ENCODE measurements around the gene ALDH2.
"Not testable (repeated sequence)": the region's sequence is repeated elsewhere in the genome, so short reads cannot be mapped to it uniquely, and the experiment has no call there.

Gene ALDH2

DNA sequence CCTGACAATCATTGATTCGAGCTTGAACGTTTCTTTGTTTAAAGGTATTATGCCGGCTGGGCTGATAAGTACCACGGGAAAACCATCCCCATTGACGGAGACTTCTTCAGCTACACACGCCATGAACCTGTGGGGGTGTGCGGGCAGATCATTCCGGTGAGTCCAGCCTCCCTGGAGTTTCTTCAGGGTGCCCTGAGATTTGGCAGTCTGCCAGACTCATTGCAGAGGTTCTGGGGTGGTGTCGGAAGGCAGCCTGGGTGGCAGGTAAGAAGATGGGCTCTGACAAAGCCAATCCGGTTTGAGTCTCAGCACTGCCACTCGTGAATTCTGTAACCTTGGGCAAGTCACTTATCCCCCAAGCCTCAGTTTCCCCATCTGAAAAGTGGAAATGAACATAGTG is 23.0 kb downstream of the ALDH2 start:
- DNase-seq (ENCODE audit: low read depth), result no peak

DNA sequence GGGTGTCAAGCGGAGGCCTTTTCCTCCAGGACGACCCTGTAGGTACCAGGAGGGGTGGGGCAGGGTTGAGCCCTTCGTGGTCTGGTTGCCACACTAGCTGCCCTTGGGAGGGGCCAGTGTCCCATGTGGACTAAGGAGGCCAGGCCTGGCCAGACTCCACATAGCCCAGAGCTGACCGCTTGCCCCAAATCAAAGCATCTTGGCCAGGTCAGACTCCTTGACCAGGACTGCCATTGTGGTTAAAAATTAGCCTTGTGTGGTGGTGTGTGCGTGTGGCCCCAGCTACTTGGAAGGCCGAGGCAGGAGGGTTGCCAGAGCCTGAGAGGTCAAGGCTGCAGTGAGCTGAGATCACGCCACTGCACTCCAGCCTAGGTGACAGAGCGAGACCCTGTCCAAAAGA is 24.8 kb downstream of the ALDH2 start:
- no peak for DNase-seq (ENCODE audit: low read depth)

DNA sequence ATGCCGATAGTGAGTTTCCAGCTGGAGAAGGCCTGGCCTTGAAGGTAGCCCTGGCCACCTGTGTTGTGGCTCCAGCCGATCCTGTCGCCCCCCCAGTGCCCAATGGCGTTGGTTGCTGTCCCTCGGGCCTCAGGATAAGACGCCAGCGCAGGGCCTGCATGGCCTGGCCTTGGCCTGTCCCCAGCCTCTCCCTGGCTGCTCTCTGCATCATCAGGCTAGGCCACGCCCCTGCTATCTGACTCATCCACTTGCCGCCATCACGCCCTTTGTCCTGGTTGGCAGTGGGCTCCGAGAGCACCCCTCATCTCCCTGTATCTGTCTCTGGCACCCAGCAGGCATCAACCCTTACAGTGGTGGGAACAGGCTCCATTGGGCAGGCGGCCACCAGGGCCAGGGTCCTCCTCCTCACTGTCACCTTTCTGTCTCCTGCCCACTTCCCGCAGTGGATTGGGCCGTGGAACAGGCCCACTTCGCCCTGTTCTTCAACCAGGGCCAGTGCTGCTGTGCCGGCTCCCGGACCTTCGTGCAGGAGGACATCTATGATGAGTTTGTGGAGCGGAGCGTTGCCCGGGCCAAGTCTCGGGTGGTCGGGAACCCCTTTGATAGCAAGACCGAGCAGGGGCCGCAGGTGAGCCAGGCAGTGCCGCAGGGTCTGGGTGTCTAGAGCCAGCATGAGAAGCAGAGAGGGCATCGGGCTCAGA is 25.6 kb downstream of the ALDH2 start:
- no peak for DNase-seq (ENCODE audit: low read depth)

DNA sequence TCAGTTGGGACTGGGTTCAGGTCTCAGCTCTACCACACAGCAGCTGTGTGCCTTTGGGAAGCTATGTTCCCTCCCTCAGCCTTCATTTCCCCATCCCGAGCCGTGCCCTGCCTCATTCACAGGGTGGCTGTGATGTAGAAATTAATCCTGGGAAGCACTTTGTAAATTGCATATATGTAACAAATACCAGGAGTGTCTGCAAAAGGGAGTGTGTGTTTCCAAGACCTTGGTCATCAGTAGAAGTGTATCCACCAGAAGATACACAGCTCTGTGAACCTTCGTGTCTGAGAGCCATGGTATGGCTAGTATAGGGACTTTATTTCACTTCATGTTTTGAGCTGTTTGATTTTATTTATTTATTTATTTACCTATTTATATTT is 26.1 kb downstream of the ALDH2 start:
- no peak for DNase-seq (ENCODE audit: low read depth)

DNA sequence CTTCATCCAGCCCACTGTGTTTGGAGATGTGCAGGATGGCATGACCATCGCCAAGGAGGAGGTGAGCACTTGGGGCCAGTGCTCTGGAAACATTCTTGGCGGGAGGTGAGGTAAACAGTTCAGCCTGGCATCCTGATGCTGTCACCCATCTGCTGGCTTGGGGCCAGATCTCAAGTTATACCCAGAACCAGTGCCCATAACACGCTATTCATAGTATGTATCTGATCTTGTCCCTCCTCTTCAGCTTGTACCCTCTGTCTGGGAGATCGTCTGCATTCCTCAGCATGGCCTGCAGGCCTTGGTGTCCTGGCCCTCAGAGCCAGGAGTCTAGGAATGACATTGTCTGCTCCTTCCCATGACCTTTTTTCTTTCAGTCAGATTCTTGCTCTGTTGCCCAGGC is 31.4 kb downstream of the ALDH2 start:
- no peak for DNase-seq (ENCODE audit: low read depth)

DNA sequence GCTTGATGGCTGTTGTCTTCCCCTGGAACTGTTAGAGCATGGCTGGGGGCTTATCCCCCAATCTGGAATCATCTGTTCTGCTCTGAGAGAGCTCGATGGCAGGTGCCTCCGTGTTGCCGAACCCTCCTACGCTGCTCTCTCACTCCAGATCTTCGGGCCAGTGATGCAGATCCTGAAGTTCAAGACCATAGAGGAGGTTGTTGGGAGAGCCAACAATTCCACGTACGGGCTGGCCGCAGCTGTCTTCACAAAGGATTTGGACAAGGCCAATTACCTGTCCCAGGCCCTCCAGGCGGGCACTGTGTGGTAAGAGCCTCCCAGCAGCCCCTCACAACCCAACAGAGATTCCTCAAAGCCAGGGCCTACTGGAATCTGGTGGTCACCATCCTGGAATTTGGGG is 33.0 kb downstream of the ALDH2 start:
- no peak for DNase-seq (ENCODE audit: low read depth)

DNA sequence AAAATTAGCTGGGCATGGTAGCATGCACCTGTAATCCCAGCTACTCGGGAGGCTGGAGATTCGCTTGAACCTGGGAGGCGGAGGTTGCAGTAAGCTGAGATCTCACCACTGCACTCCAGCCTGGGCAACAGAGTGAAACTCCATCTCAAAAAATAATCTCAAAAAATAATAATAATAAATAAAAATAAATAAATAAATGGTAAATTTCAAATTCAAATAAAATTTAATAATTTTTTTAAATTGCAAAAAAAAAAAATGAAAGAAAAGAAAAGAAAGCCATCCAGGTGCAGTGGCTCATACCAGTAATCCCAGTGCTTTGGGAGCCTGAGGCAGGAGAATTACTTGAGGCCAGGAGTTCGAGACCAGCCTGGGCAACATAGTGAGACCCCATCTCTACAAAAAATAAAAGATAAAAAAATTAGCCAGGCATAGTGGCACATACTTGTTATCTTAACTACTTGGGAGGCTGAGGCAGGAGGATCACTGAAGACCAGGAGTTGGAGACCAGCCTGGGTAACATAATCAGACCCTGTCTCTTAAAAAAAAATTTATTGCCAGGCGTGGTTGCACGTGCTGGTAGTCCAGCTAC is 36.4 kb downstream of the ALDH2 start:
- DNase-seq (ENCODE audit: low read depth), result no peak

DNA sequence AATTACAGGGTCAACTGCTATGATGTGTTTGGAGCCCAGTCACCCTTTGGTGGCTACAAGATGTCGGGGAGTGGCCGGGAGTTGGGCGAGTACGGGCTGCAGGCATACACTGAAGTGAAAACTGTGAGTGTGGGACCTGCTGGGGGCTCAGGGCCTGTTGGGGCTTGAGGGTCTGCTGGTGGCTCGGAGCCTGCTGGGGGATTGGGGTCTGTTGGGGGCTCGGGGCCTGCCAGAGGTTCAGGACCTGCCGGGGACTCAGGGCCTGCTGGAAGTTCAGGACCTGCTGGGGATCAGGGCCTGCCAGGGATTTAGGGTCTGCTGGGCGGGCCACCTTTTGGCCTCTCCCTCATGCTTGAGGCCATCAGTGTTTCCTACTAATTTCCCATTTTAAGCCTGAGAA is 37.1 kb downstream of the ALDH2 start:
- no peak for DNase-seq (ENCODE audit: low read depth)

DNA sequence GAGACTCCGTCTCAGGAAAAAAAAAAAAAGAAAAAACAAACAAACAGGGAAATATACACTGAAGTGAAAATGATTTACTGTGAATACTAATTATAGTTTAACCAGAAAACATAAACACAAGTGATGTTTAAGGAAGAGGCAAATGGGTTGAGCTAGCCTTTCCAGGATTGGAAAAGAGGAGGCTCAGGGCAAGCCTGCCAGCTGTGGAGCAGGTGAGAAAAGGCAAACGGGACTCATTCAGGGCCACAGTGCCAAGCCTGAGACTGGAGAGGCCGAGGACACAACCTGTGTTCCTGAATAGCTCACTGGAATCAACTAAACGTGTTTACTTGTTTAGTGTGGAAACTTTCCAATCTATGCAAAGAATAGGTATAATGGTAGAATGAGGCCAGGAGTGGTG is 39.6 kb downstream of the ALDH2 start:
- DNase-seq (ENCODE audit: low read depth), result no peak

DNA sequence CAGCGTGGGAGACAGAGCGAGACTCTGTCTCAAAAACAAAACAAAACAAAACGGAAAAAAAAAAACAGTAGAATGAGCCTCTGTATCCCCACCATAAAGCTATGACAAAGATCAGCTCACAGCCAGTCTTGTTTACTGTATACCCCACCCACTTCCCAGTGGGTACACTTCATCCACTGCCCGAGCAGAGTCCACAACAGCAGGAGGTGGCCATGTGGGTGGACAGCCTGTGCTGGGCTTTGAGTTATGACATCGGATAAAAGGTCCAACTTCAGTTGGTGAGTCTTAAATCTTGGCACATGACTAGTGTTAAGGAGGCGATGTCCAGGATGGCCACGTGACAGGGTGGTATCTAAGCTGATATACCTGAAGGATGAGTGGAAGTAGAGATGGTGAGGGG is 40.5 kb downstream of the ALDH2 start:
- DNase-seq (ENCODE audit: low read depth), result no peak

DNA sequence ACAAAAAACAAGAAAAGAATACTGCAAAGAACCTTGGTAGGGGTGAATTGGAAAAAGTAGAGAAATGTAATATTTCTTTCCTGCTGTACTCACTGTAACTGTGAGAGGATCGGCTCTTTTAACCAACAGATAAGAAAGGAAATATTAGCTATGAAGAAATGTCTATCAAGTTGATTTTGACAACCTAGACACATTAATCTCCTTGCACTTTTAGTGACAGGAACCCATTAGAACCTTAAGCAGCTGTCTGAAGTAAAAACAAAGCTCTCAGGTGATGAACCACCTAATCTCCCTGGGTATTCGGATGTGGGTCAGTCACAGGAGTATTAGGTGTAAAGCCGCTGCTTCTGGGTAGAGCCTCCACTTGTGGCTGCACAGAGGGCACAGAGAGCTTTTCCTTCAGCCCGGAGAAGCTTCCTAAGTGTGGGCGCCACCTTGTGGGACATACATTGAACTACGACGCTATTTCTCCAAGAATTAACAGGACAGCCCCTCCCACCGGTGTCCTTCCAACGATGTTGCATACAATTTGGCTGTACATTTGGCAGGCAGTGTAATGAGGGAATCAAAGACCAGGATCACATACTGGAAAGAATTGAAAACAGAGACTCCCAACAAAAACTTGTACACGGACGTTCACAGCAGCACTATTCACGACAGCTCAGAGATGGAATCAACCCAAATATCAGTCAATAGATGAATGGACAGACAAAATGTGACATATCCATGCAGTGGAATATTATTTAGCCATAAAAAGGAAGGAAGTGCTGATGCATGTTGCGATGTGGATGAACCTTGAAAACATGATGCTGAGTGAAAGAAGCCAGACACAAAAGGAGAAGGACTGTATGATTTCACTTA is 46.4 kb downstream of the ALDH2 start:
- peak; percentile 45 for DNase-seq (ENCODE audit: low read depth)

DNA sequence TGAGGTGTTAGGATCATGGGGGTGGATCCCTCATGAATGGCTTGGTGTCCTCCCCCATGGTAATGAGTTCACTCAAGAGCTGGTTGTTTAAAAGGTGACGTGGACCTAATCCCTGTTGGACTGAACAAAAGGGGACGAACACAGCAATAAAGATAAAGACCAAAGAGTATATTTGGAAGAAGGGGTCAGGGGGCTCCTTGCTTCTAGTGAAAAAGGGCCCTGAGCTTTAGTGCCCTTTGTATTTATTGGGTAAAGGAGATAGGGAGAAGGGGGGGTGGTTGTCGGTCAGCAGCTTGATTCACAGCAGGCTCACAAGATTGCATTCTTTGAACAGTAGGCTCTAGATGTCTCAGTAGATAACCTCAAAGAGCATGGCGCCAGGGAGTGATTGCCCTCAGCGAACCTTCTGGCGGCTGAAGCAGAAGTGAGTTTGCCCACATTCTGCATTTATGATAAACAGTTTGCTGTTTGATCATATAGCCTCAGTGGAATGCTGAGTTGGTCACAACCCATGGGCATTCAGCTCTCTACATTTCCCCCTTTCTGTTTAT is 49.4 kb downstream of the ALDH2 start:
- DNase-seq (ENCODE audit: low read depth), result no peak

DNA sequence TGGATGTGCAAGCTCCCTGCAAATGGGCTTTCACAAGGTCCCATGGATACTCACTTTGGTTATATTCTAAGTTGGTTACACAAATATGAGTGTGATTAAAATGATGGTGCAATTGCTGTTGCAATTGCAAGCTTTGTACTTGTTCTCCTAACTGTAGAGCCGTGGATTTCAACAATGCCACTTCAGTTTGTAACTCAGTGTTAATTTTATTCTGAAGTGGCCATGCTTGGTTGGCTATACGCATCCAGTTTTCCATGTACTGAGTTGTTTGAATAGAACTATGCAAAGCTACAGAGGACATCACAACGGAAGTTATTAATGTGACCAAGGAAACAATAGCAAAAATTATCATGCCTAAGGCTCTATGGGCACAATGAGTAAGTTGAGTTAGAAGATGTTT is 50.2 kb downstream of the ALDH2 start:
- not testable (repeated sequence) for DNase-seq (ENCODE audit: low read depth)

DNA sequence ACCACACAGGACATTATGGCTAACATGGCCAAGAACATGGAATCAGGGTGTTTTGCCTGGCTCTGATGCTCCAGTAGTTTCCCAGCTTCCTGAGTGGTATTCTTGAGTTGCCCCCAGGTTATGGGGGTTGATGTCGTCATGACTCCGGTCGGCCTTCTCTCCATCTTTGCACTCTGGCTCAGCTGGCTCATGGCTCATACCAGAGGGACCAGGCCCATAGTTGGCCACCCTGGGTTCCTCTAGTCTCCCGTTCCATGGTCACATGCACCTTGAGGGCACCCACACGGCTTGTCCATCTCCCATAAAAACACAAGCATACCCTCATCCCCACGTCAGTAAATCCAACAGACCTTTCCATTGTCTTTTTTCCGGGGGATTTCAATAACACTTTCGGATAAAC is 51.6 kb downstream of the ALDH2 start:
- DNase-seq (ENCODE audit: low read depth), result no peak

DNA sequence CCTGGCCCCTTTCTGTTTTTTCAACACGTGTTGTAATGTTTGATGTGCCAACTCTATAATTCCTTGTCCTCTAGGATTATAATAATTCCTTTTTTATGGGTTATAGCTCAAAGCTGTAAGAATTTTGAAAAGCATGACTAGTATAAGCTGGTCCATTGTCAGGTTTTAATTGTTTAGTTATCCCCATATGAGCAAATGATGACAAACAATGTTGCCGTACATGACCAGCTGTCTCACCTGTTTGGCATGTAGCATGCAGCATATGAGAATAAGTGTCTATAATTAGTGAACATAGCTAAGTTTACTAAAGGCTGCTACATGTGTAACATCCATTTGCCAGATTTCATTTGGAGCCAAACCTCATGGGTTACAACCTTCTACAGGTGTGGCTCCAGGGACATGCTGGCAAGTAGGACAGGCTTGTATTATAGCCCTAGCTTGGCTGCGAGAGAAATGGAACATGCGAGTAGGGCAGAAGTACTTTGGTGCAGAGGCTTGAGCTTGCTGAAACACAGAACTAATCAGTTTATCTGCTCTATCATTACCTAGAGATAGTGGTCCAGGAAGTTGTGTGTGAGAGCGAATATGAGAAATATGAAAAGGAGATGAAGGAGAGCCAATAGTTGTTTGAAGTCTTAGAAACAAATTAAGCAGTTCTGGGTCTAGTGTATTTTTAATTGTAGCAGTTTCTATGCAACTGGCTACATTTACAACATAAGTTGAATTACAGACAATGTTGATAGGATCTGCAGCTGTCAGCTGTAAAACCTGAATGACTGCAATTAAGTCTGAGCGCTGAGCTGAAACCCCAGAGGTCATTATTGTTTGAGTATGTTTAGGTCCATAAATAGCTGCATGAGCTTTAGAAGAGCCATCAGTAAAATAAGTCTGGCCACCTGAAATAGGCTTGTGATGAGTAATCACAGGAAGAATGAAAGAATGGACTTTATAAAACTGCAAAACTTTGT is 52.7 kb downstream of the ALDH2 start:
- no peak for DNase-seq (ENCODE audit: low read depth)

DNA sequence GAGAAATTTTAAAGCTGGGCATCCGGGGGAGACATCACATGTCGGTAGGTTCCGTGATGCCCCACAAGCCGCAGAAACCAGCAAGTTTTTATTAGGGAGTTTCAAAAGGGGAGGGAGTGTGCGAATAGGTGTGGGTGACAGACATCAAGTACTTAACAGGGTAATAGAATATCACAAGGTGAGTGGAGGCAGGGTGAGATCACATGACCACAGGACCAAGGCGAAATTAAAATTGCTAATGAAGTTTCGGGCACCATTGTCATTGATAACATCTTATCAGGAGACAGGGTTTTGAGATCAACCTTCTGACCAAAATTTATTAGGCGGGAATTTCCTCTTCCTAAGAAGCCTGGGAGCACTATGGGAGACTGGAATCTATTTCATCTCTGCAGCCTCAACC is 54.1 kb downstream of the ALDH2 start:
- DNase-seq (ENCODE audit: low read depth), result not testable (repeated sequence)

DNA sequence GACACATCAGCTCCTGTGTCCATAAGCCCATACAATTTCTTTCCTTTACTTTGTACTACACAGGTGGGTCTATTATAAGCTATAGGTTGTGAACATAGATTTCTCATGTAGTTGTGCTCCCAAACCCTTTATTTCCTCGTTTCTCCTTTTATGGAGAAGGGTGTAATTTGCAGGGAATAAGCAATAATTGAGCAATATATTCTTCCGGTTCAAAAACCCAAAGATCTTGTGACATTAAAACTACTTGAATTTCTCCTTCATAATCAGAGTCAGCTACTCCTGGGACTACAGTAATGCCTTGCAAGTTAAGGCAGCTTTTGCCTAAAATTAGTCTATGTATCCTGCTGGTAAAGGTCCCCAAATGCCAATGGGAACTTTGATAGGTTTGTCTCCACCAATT is 56.2 kb downstream of the ALDH2 start:
- DNase-seq (ENCODE audit: low read depth), result no peak

DNA sequence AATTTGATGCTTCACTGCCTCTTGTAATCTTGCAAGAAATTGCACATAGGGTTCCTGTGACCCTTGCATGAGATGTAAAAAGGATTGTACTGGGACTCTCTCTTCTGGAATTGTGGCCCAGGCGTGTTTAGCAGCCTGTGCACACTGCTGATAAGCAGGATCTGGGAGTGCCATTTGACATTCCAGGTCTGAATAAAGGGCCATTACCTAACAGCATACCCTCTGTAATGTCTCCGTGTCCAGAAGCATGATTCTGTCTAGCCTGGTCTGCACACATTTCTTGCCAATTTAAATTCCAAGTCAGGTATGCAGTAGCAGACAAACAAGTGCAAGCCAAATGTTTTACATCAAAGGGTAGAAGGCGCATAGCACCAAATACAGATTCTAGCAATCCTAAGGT is 57.2 kb downstream of the ALDH2 start:
- DNase-seq (ENCODE audit: low read depth), result no peak

DNA sequence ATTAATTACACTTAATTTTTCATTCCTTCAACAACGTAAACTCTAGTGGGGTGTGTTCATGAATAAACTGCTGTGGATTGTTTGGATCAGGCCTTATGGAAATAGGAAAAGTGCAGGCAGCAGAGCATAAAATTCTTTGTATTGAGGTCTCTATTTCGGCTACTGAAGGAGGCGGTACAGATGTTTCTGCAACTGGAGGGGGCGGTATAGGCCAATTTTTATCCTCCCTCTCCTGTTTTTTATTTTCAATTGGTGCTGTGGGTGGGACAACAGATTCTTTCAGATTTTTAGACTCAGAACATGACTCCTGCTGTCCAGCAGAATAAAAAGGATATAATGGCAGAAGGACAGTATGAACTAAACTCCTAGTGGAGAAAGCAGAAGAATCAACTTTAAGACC is 57.6 kb downstream of the ALDH2 start:
- not testable (repeated sequence) for DNase-seq (ENCODE audit: low read depth)

DNA sequence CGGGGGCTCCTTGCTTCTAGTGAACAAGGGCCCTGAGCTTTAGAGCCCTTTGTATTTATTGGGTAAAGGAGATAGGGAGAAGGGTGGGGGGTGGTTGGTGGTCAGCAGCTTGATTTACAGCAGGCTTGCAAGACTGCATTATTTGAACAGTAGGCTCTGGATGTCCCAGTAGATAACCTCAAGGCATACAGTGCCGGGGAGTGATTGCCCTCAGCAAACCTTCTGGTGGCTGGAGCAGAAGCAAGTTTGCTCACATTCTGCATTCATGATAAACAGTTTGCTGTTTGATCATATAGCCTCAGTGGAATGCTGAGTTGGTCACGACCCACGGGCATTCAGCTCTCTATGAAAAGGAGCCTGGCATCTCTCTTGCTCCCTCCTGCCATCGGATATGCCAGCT is 58.8 kb downstream of the ALDH2 start:
- DNase-seq (ENCODE audit: low read depth), result no peak

DNA sequence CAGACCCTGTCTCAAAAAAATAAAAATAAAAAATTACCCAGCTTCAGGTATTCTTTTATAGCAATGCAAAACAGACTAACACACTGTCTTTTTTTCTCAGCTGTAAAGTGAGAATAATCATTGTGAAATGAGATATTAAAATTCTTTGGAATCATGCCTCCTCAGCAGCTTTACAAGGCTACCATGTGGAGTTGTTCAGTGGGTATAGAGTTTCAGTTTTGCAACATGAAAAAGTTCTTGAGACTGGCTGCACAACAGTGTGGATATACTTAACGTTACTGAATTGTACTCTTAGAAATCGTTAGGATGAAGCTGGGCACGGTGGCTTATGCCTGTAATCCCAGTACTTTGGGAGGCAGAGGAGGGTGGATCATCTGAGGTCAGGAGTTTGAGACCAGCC is 59.6 kb downstream of the ALDH2 start:
- DNase-seq (ENCODE audit: low read depth), result no peak

DNA sequence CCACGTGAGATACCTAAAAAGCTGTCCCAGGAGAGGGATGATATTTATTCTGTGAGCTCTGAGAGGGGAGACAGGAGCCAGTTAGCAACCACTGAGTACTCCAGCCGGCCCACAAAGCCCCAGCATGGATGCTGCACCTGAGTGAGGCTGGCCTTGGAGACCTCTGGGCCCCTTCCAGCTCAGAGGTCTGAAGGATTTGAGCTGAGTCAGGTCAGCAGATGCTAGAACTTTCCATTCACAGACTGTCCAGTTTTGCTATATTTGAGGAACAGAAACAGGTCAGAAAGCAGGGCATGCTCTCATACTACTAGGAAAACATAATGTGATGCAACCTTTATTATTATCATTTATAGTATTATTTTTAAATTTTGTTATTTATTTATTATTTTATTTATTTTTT is 60.3 kb downstream of the ALDH2 start:
- DNase-seq (ENCODE audit: low read depth), result no peak
